ENCODE measurements around the gene TSHZ1.

The TSHZ1 gene

GRCh38 chr18:75277610-75277928, 67.0 kb downstream of the TSHZ1 start:
- no peak for DNase-seq

DNA sequence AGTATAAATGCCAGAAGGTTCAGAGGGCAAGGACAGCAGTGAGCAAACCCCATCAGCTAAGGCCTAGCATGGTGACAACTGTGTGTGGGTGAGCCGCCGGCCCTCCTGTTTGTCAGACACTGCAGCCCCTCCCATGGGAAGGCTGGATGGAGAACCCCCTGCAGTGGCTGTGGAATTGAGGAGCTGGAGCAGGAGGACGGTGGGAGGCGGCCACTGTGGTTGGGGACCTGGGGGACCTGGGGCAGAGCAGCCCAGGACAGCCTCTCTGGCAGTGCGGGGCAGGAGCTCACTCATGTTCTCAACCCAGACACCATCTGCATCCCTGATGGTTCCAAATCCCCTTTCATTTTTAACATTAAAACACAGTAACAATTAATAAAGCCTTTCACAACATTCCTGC, 68.8 kb downstream of the TSHZ1 start:
- no peak for DNase-seq

DNA sequence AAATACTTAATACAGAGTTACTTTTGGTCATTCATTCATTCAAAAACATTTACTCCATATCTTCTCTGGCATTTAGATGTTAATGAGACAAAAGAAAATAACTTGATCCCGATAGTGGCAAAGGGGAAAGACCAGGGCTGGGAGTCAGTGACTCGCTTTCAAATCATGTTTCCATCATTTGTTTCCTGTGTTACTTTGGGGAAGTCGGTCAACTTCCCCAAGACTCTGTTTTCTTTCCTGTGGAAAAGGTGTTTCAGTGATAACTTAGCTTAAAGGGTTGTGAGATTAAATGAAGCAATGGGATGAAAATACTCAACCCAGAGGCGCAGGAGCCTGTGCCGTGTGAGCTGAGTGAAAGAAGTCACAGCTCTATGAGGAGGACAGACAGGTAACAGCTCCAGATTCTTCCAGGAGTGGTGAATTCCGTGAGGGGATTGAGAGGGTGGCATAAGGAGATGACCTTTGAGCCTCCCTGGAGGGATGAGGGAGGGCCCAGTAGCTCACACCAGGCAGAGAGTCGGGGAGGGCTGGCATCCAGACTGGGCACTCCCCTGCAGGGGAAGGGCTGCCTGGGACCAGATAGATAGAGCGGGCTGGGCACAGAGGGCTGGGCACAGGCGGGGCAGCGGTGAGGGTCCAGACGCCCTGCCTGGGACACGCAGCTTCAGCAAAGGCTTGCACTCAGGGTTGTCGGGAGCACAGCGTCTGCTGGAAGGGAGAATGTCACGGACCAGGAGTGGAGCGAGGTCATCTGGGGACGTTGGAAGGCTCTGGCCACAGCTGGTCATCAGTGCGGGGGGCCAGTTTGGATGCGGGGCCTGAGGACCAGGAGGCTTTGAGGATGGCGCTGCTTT, 70.1 kb downstream of the TSHZ1 start:
- no peak for DNase-seq

DNA sequence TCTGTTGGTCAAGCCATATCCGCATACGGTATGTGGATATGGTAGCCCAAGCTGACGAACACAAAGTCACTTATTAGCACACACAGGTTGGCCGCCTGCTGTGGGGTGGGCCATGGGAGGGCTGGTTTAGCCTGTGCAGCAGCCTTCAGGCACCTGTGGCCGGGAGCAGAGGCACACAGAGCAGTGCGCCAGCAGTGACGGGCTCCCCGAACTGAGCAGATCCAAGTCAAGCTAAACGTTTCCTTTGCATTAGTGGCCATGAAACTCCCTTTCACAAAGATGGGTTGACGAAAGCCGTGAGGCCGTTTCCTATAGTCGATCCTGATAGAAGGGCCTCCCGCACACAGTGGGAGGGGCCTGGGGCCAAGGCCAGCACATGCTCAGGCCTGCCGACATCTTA, 72.1 kb downstream of the TSHZ1 start:
- DNase-seq = no peak

DNA sequence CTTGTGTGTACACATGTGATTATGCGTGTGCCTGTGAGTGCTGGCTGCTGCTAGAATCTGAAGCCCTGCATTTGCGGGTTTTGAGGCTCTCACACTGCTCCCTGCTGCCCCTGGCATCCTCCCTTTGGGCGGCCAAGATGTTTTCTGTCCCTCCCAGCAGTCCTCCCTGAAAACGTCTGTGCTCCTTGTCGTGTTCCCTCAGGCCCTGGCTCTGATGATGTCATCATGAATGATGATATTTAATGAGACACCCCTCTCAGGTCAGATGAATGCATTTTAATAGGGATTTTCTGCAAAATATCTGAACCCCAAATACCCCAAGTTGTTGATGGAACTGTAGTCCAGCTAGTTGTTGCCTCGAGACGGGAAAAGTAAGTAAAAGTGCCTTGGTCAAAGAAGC, 73.1 kb downstream of the TSHZ1 start:
- DNase-seq = no peak

DNA sequence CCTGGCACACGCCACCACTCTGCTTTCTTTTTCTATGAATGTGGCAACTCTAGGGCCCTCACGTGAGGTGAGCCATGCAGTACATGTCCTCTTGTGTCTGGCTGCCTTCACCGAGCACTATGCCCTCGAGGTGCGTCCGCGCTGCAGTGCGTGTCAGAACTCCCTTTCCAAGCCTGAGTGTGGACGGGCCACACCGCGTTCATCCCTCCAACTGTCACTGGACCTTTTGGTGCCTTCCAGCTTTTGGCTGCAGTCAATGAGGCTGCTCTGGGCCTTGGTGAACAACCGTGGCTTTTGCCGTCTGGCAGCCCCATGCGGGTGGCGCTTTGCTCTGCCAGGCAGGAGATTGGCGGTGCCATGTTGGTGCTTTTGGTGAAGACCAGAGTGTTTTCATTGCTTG, 74.0 kb downstream of the TSHZ1 start:
- no peak for DNase-seq

- DNase-seq = no peak
Observed at GRCh38 chr18:75285876-75286275, 75.3 kb downstream of the TSHZ1 start.

- no peak for DNase-seq
Observed at GRCh38 chr18:75287006-75287405, 76.4 kb downstream of the TSHZ1 start.

DNA sequence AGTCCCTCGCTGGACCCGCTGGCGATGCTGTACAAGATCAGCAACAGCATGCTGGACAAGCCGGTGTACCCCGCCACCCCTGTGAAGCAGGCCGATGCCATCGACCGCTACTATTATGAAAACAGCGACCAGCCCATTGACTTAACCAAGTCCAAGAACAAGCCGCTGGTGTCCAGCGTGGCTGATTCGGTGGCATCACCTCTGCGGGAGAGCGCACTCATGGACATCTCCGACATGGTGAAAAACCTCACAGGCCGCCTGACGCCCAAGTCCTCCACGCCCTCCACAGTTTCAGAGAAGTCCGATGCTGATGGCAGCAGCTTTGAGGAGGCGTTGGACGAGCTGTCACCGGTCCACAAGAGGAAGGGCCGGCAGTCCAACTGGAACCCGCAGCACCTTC, 77.1 kb downstream of the TSHZ1 start:
- no peak for DNase-seq

- DNase-seq = no peak
Observed at GRCh38 chr18:75289761-75290160, 79.2 kb downstream of the TSHZ1 start.

- DNase-seq = no peak
Observed at GRCh38 chr18:75290737-75291358, 80.3 kb downstream of the TSHZ1 start.

- DNase-seq = no peak
Observed at GRCh38 chr18:75291460-75291859, 80.9 kb downstream of the TSHZ1 start.

DNA sequence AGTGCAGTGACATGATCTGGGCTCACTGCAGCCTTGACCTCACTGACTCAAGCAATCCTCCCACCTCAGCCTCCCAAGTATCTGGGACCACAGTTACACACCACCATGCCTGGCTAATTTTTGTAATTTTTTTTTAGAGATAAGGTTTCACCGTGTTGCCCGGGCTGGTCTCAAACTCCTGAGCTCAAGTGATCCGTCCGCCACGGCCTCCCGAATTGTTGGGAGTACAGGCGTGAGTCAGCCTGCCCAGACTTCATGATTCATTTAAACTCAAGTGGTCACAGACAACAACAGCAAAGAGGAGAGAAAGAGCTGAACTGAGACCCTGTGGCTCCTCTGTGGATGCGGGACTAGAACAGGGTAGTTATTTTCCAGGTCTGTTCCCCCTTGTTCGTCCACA, 83.0 kb downstream of the TSHZ1 start:
- no peak for DNase-seq

DNA sequence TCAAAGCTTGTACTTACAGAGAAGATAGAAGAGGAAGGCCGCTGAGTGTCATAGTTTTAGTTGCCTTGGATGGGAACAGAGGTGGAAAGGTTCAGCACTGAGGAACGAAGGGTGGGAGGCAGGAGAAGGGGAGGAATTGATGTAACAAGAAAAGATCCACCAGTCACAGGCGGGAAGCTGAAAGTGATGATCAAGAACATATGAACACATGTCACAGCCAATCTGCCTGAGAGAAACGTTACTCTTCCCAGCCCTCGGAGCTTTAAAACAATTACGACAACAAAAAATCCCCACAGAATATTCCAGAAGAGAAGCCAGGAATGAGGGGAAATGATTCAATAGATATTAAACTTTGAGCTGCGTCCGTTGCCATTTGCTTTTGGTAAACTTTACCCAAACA, 87.1 kb downstream of the TSHZ1 start:
- no peak for DNase-seq

DNA sequence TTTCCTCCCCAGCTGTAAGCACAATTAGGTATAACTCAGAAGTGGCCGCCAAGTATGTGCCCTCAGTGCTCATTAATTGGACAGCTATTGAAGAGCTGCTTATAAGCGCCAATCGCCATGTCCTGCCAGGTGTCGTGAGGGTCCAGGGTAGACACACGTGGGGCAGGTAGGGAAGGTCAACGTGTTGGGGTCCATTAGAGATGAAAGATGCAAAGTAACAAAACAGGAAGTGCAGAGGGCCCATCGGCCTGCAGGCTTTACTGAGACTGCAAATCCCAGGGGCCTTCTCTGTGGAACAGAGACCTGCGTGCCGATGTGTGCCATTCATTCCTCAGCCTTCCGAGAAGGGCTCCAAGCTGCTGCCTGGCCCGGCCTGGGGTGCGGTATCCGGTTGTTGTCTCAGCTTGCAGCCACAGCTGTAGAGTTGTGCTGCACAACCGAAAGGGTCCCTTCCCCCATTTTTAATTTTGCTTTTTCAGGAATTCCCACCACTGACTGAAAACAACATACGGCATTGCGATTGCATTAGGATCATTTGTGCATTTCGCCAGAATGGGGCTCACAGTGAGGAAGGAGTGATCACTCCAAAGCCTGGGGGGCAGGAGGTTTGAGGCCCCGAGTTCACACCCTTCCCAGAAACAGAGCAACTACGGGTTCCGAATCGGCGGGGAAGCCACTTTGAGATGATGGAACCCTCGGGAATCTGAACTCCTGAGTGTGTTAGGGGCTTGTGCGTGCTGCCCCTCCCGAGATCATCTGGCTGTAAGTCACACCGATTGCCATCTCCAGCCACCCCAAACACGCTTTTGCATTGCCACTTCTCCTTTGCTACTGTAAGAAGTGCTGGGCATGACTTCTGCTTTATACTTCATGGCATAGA, 94.3 kb downstream of the TSHZ1 start:
- DNase-seq = no peak

DNA sequence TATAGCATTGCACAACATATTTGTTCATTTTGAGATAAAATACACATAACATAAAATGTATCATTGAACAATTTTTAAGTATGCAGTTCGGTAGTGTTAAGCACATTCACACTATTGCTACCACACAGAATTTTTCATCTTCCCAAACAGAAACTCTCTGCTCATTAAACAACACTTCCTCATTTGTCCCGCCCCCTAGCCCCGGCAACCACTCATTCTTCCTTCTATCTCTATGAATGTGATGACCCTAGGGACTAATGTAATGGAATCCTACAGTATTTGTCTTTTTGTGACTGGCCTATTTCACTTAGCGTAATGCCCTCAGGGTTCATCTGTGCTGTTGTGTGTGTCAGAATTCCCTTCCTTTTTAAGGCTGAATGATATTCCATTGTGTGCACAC, 95.4 kb downstream of the TSHZ1 start:
- no peak for DNase-seq

GRCh38 chr18:75307530-75307929, 96.9 kb downstream of the TSHZ1 start:
- DNase-seq = no peak

DNA sequence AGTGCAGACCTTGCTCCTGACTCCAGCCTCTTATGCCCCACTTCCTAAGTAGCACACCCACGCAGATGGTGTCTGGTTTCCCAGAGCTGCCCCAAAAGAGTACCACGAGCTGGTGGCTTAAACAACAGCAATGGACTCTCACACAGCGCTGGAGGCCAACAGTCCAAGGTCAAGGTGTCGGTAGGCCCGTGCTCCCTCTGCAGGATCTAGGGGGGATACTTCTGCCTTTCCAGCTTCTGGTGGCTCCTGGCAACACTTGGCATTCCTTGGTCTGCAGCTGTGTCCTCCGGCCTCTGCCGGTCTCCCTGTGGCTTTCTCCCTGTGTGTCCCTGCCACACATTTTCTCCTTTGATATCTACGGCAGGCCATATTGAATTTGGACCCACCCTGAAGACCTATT, 99.0 kb downstream of the TSHZ1 start:
- DNase-seq = no peak

GRCh38 chr18:75314117-75314516, 103.5 kb downstream of the TSHZ1 start:
- no peak for DNase-seq

DNA sequence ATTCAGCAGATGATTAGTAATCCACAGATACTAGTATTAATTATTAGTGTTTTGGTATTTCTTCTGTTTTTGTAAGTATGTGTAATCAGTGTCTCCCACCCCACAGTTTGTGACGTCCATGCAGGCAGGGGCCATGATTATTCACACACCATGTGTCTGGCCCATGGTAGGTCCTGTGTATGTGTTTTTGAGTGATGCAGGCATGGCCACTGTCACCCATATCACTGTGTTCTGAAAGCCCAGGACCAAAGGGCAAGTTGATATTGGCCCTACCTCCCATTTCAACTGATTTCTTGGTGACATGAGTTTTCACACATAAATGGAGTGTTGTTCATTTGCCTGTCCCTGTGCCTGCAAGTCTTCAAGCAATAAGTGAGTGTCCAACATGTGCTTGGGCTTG, 104.0 kb downstream of the TSHZ1 start:
- DNase-seq = no peak

GRCh38 chr18:75316223-75316622, 105.6 kb downstream of the TSHZ1 start:
- DNase-seq = no peak

- DNase-seq = no peak
Observed at GRCh38 chr18:75316826-75317225, 106.2 kb downstream of the TSHZ1 start.

GRCh38 chr18:75317300-75317699, 106.7 kb downstream of the TSHZ1 start:
- DNase-seq = no peak

DNA sequence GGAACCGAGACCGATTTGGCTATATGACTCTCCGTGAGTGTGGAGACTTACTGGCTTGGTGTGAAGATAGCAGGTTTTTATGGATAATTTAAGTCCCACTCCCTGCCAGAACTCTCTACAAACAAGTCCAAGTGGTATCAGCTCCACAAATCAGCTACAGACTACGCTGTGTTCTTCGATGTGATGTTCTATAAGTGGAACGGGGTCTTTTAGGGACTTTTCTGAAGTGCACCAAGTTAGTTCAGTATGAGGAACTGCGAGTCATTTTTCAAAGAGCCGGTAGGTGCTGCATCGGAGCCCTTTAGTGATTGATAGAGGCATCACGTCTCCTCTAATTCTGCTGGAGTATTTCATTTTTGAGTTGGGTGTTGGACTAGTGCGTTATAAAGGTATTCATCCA, 107.1 kb downstream of the TSHZ1 start:
- DNase-seq = no peak
